Transverse colon (tissue), 4 donors: Measurements from ENCODE around the gene CISD3. TPM values are rescaled to one million over a fixed set of nuclear protein-coding genes. Genes with fewer than 3 reads are reported as not detected.

Experiments used
- DNase-seq: peaks from one replicate; pipeline ENCODE4 v3.0.0-alpha.2; 2019
- H3K27ac ChIP-seq, 4 donors: fragments of 200-600 bp; sonication (generic); 2 replicates each; pipeline ENCODE4 v1.5.1; 2016 to 2018; ENCODE audit warnings: inconsistent platforms in 4 of 4
- H3K27me3 ChIP-seq: fragments of 200-600 bp; sonication (generic); 2 replicates; pipeline ENCODE4 v1.5.1; 2017; ENCODE audit warnings: inconsistent platforms
- H3K36me3 ChIP-seq, 4 donors: fragments of 200-600 bp; sonication (generic); 2 replicates each; pipeline ENCODE4 v1.5.1; 2017 to 2019; ENCODE audit warnings: inconsistent platforms in 4 of 4
- H3K4me1 ChIP-seq, 4 donors: fragments of 200-600 bp; sonication (generic); 2 replicates each; pipeline ENCODE4 v1.5.1; 2017 to 2020; ENCODE audit warnings: inconsistent platforms in 4 of 4
- H3K4me3 ChIP-seq, 4 donors: fragments of 200-600 bp; sonication (generic); 1 replicate in 1 of 4; 2 replicates in 3 of 4; pipeline versions ENCODE4 v1.5.1 to v1.6.1; 2017 to 2019; ENCODE audit warnings: inconsistent platforms in 4 of 4
- H3K9me3 ChIP-seq, 2 donors: fragments of 200-600 bp; sonication (generic); 2 replicates each; pipeline ENCODE4 v1.5.1; 2017 to 2019; ENCODE audit warnings: inconsistent platforms in 2 of 2
- CTCF ChIP-seq, 5 experiments: fragments of 200-600 bp in 3 of 5; fragments of 450-650 bp in 2 of 5; sonication (generic) in 3 of 5; IDR thresholded peaks; 1 replicate in 2 of 5; 2 replicates in 3 of 5; pipeline ENCODE4 v1.5.1; 2016 to 2017; ENCODE audit warnings: antibody characterized with exemption in 5 of 5, inconsistent platforms in 3 of 5, mild to moderate bottlenecking in 2 of 5, moderate library complexity in 1 of 5
- EP300 ChIP-seq: sonication (generic); formaldehyde crosslinking; IDR thresholded peaks from one replicate; pipeline ENCODE4 v1.6.1; 2017; ENCODE audit warnings: antibody characterized with exemption, low read depth
- POLR2A ChIP-seq: fragments of 450-650 bp; IDR thresholded peaks from one replicate; pipeline ENCODE4 v1.6.1; 2016; ENCODE audit warnings: antibody characterized with exemption, mild to moderate bottlenecking, moderate library complexity
- POLR2AphosphoS5 ChIP-seq, 3 donors: sonication (generic); formaldehyde crosslinking; IDR thresholded peaks; one replicate each; pipeline ENCODE4 v1.6.1; 2016; ENCODE audit warnings: antibody characterized with exemption in 3 of 3
- WGBS, 2 donors: methylation state at CpG; one replicate each; pipeline ENCODE4 v1.1.5; 2018; ENCODE audit warnings: low coverage in 1 of 2; 5-methylcytosine and 5-hydroxymethylcytosine counted together
- in situ Hi-C, 4 donors: fragments of 200-750 bp; cut with MboI; loops; one replicate each; pipeline versions ENCODE4 v1.15.0 to v1.15.1; 2017; ENCODE audit warnings: low sequenced_read_pairs in 3 of 4, low pct_ligation_motif_present in 1 of 4, low pct_unique_long_range_greater_than_20kb in 1 of 4
- intact Hi-C: fragments of 100-400 bp; cut with DNase I; formaldehyde crosslinking; loops from one replicate; pipeline ENCODE4 v1.15.1; 2023; ENCODE audit warnings: low total_unique reads
- total RNA-seq, 4 donors: library from RNA; depleted of rRNA; stranded (reverse); fragments of >200 nt; gene quantifications; one replicate each; pipeline ENCODE4 v1.1.0, GENCODE V29; 2016

Gene CISD3
- total RNA-seq, 4 donors from 2014 or later, result 11.2 to 35.0 (median 20.5) TPM

- intact Hi-C loops, result no loop called here
- in situ Hi-C loops, result loop anchor here in 2 of 4 donors (10.0 kb wide), 1 partner anchor 64 kb away; the partner anchor contains the start of gene EPOP (in 2 of the 2)
- no peak for TF ChIP-seq POLR2AphosphoS5 (IDR thresholded peaks at IDR 0.05)
- no peak for TF ChIP-seq POLR2A
- TF ChIP-seq EP300, result no peak
- no peak for TF ChIP-seq CTCF (IDR thresholded peaks at IDR 0.05)
Observed at GRCh38 chr17:38738686-38739085, 8.5 kb downstream of the CISD3 start.

DNA sequence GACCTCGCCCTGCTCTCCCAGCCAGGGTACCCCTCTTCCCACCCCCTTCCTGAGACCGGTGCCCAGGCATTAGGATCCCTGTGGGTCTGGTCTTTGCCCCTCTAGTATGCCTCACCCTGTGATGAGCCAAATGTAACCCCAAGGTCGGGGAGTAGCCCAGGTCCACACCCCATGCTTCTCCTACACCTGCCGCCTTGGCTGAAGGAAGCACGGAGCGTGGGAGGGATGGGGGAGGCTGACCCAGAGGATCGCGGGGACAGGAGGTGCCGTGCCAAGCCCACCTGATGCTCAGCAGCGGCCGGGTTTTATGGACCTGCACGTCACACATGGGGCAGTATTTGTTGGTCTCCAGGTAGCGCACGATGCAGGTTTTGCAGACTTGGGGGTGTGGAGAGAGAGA is 9.2 kb downstream of the CISD3 start:
- no peak overlapping the region for H3K4me3 ChIP-seq
- no peak for TF ChIP-seq EP300
- TF ChIP-seq POLR2AphosphoS5 (IDR thresholded peaks at IDR 0.05), result no peak
- no peak for TF ChIP-seq POLR2A
- no peak for TF ChIP-seq CTCF (IDR thresholded peaks at IDR 0.05)
- intact Hi-C loops (no loop called here), in situ Hi-C loops (loop anchor here in 2 of 4 donors (10.0 kb wide), 1 partner anchor 65 kb away; the partner anchor contains the start of gene EPOP (in 2 of the 2))
- 56% methylated on average over 11 of the region's 14 CpGs; no CpG with 5 or more reads in 1 of the 2 donors for WGBS, 2 donors
- peaks cover 31 to 67% (median 39%) of the 10 kb centered on the region in 4 donors for H3K4me1 ChIP-seq
- no peaks in the 10 kb centered on the region for H3K36me3 ChIP-seq
- H3K9me3 ChIP-seq, result no peaks in the 10 kb centered on the region
- H3K27ac ChIP-seq, result peak overlapping the region in 1 of 4 donors; percentile 1
- no peak for DNase-seq
- no peaks in the 10 kb centered on the region for H3K27me3 ChIP-seq

More at GRCh38 chr17:38738686-38739085, 8.5 kb downstream of the CISD3 start:
- H3K4me1 ChIP-seq, result peaks cover 31 to 67% (median 37%) of the 10 kb centered on the region in 4 donors
- no peak overlapping the region for H3K4me3 ChIP-seq
- no peaks in the 10 kb centered on the region for H3K36me3 ChIP-seq
- DNase-seq, result no peak
- no peaks in the 10 kb centered on the region for H3K27me3 ChIP-seq
- WGBS, 2 donors, result 87 to 96% methylated on average over 8 to 16 of the region's 16 CpGs
- H3K27ac ChIP-seq, result no peak overlapping the region
- H3K9me3 ChIP-seq, result no peaks in the 10 kb centered on the region

- Histone ChIP-seq H3K9me3 (no peaks in the 10 kb centered on the region), H3K4me1 (peaks cover 29 to 60% (median 36%) of the 10 kb centered on the region in 4 donors), H3K27ac (no peak overlapping the region), H3K36me3 (no peaks in the 10 kb centered on the region), H3K27me3 (no peaks in the 10 kb centered on the region), H3K4me3 (no peak overlapping the region)
- in situ Hi-C loops, result no loop called here
- no peak for DNase-seq
- TF ChIP-seq CTCF (IDR thresholded peaks at IDR 0.05) (no peak), EP300 (no peak), POLR2A (no peak), POLR2AphosphoS5 (IDR thresholded peaks at IDR 0.05) (no peak)
- intact Hi-C loops, result no loop called here
- 82 to 87% methylated on average over 3 to 19 of the region's 19 CpGs for WGBS, 2 donors
Observed at GRCh38 chr17:38740044-38740443, 9.9 kb downstream of the CISD3 start.

- TF ChIP-seq POLR2A (no peak), POLR2AphosphoS5 (IDR thresholded peaks at IDR 0.05) (no peak), EP300 (no peak), CTCF (IDR thresholded peaks at IDR 0.05) (no peak)
- 79 to 100% methylated on average over 1 to 4 of the region's 4 CpGs for WGBS, 2 donors
- Histone ChIP-seq H3K36me3 (no peaks in the 10 kb centered on the region), H3K27me3 (no peaks in the 10 kb centered on the region), H3K9me3 (no peaks in the 10 kb centered on the region), H3K27ac (peak overlapping the region; percentile 83 to 95 (median 93)), H3K4me3 (no peak overlapping the region), H3K4me1 (peaks cover 24 to 59% (median 33%) of the 10 kb centered on the region in 4 donors)
- no peak for DNase-seq
- intact Hi-C loops (no loop called here), in situ Hi-C loops (no loop called here)
Observed at GRCh38 chr17:38740806-38741205, 10.7 kb downstream of the CISD3 start.
